ENCODE results near the gene AMY1B.
"Not testable (repeated sequence)": the region's sequence is repeated elsewhere in the genome, so short reads cannot be mapped to it uniquely, and the experiment has no call there.

- not testable (repeated sequence) for TF ChIP-seq EZH2phosphoT487 (IDR thresholded peaks at IDR 0.05; ENCODE audit: low read depth, severe bottlenecking, unreplicated experiment); EZH2 (IDR thresholded peaks at IDR 0.05; ENCODE audit: borderline replicate concordance)
- TF ChIP-seq, protein P1, sequence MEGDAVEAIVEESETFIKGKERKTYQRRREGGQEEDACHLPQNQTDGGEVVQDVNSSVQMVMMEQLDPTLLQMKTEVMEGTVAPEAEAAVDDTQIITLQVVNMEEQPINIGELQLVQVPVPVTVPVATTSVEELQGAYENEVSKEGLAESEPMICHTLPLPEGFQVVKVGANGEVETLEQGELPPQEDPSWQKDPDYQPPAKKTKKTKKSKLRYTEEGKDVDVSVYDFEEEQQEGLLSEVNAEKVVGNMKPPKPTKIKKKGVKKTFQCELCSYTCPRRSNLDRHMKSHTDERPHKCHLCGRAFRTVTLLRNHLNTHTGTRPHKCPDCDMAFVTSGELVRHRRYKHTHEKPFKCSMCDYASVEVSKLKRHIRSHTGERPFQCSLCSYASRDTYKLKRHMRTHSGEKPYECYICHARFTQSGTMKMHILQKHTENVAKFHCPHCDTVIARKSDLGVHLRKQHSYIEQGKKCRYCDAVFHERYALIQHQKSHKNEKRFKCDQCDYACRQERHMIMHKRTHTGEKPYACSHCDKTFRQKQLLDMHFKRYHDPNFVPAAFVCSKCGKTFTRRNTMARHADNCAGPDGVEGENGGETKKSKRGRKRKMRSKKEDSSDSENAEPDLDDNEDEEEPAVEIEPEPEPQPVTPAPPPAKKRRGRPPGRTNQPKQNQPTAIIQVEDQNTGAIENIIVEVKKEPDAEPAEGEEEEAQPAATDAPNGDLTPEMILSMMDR (IDR thresholded peaks at IDR 0.05; ENCODE audit: poor library complexity) = not testable (repeated sequence)
Measured at GRCh38 chr1:103707670-103708069, 11.7 kb upstream of the AMY1B start.

All from hepatocyte (in vitro differentiated cells).